Limb (tissue), 2 donors: ENCODE measurements around the gene GPBP1L1.
A peak's percentile ranks its signal among the peaks of the same experiment; 100 is the strongest.
"Not testable (repeated sequence)": the region's sequence is repeated elsewhere in the genome, so short reads cannot be mapped to it uniquely, and the experiment has no call there.

Source experiments
- DNase-seq, 2 donors: peaks; one replicate each; pipeline ENCODE4 v3.0.0-alpha.2; 2016; ENCODE audit errors: extremely low spot score in 2 of 2

The GPBP1L1 gene

DNA sequence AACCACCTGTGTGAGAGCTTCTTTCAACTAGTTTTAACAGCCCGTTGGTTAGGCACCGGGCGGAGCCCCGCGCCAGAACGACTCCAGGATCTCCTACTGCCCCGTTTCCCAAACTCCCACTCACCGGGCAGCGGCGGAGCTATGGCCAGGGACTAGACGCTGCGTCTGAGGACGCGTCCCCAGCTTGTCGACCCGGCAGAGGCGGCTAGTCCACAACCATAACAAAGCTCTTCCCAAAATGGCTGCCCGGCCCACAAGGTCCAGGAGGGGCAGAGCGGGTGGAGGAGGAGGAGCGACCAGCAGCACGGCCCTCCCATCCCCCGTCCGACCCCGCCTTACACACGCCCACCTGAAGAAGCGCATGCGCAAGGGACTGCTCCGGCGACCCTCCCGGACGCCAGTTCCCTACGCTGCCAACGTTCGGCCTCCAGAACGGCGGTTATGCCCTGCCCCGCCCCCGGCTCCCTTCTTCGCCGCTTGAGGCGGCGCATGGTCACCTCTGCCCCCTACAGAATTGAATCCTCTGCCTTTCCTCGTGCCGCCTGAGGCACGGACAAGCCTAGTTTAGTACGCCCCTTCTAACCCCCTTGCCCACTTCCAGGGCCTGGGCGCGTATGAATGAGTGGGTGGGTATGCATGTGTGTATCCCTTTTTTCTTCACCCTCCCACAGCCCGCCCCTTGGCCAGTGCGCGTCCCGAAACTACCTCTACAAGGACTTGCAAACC, at the start of gene GPBP1L1:
Gene GPBP1L1 (minus strand): TSS at position 246 of the 726 bp plus-strand sequence. CDS start 27,446 bp downstream, outside the sequence.
- DNase-seq: peak; percentile 98 to 99

DNA sequence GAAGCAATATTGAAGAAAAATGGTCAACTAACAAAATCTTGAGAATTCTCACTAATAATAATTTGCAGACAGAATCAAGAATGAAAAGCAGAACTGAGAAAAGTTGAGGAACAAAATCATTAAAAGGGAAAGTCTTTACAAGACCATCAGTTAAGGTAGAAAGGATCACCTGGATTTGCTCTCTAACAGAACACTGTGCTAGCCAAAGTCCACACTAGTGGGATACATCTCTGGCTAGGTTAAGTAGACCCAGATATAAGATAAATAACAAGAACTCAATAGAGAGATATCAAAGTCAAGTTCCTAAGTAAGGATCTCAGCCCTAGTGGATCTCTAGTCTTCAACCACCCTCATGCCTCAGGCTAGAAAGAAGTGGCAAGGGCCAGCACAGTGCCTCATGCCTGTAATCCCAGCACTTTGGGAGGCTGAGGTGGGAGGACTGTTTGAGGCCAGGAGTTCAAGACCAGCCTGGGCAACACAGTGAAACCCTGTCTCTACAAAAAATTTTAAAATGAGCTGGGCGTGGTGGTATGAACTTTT, 44.5 kb upstream of the GPBP1L1 start:
- no peak for DNase-seq

DNA sequence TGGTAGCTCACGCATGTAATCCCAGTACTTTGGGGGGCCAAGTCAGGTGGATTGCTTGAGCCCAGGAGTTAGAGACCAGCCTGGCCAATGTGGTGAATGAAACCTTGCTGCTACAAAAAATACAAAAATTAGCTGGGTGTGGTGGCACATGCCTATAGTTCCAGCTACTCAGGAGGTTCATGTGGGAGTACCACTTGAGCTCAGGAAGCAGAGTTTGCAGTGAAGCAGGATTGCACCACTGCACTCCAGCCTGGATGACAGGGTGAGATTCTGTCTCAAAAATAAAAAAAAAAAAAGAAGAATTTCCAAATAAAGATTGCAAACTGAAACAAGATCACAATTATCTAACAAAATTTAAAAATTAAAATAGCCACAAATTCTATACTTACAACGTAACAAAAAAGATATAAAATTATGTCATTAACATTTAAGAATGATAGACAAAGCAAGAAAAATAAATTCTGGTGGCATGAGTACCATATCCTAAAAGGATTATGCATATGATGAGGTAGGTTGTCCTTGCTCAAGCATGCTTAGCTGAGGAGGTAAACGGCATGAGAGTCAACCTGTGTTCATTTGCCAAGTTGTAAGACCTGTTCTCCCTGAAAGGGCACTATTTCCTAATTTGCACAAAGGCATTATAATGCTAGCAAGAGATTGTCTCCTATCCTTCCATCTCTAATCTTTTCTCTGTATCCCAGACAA, 43.9 kb upstream of the GPBP1L1 start:
- no peak for DNase-seq

DNA sequence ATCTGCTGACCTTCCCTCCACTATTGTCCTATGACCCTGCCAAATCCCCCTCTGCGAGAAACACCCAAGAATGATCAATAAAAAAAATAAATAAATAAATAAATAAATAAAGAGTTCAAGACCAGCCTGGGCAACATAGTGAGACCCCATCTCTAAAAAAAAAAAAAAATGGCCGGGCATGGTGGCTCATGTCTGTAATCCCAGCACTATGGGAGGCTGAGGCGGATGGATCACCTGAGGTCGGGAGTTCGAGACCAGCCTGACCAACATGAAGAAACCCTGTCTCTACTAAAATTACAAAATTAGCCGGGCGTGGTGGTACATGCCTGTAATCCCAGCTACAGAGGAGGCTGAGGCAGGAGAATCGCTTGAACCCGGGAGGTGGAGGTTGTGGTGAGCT, 39.7 kb upstream of the GPBP1L1 start:
- not testable (repeated sequence) for DNase-seq

DNA sequence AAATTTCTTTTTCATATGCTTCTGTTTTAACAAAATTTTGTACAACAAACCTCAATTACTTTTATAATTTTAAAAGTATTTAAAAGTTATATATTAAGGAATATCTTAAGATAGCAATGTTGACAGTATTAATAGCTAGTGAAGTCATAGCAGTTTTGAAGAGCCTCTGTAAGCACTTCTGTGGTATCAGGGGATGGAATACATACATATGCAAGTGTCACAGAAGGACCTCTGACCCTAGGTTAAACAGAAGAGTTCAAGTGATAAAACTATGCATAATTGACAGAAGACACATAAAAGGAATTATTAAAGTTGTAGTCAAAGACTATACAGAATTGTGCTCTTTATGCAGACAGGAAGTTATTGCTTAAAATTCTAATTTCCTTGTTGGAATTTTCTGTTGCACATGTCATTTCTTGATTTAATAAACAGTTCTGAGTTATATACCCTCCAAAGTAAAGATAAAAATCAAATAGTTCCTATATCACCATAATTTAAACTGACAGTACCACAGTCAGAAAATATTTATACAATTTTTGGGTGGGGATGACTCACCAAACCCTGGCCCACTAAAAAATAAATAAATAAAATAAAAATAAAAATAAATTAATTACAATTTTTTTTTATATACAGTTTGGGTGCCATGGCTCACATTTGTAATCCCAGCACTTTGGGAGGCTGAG, 37.1 kb upstream of the GPBP1L1 start:
- DNase-seq: no peak

DNA sequence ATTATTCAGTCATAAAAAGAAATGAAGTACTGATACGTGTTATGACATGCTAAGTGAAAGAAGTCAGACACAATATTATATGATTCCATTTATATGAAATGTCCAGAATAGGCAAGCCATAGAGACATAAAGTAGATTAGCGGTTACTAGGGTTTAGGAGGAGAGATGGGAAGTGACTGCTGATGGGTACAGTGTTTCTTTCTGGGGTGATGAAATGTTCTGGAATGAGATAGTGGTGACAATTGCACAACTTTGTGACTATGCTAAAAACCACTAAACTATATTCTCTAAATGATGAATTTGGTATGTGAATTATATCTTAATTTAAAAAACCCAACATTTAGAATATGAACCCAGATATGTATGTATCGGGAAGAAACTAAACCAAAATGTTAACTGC, 36.5 kb upstream of the GPBP1L1 start:
- DNase-seq: no peak

DNA sequence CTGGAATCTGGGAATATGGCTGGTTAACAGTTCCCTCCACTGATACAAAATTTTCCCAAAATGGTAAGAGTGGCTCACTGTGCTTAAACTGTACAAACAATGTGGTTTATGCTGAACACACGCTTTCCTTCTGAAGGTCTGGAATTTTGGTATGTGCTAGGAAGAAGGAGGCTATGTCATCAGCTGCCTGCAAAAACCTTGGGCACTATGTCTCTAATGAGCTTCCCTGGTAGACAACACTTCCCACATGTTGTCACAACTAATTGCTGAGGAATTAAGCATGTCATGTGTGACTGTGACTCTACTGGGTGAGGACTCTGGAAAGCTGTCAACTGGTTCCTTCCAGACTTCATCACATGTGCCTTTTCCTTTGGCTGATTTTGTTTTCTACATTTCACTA, 34.9 kb upstream of the GPBP1L1 start:
- no peak for DNase-seq

DNA sequence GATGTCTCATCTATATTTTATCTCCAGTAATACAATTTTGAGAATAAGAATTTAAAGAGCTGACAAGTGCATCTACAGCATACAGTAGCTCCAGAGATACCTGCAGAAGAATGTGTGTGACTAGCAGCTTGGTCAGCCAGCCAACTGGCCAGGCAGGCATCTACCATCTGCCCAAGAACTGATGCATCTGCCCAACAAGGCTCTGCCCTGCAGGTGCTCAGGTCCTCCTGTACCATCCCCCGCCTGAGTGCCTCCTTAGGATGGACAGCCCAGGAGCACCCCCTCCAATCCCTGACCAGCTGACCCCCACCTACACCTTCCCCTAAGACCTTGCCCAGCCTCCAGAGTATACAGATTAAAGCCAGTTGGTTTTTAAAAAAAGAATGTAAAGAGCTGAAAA, 32.0 kb upstream of the GPBP1L1 start:
- no peak for DNase-seq

- DNase-seq: not testable (repeated sequence)
These were observed 31.1 kb upstream of the GPBP1L1 start for GRCh38 chr1:45717386-45717785.

DNA sequence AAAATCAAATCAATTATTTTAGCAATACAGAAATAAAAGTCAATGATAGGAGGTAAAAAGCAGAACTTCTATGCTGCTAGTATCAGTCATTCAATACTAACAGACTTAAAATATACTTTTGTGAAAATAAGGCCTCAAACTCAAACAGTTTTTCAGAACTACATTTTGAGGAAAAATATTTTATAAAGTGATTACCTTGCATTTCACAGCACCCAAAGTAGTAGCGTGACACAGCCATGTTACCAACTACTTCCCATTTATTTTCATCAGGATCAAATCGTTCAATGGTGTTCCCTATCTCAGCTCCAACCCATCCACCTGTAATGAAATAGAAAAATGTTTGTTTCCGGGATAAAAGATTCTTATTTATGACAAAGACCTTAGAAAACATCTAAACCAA, 30.4 kb upstream of the GPBP1L1 start:
- DNase-seq: no peak

DNA sequence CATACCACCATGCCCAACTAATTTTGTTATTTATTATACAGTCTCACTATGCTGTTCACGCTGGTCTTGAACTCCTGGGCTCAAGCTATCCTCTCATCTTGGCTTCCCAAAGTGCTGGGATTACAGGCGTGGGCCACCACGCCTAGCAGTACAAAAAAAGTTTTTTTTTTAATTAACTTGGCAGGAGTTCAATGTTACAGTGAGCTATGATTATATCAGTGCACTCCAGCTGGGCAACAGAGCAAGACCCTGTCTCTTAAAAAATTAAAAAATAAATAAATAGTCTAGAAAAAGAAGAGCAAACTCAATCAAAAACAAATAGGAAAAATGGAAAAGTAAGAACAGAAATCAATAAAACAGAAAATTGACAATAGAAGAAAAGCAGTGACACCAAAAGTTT, 27.4 kb upstream of the GPBP1L1 start:
- DNase-seq: no peak

- no peak for DNase-seq
These were observed 18.3 kb upstream of the GPBP1L1 start for GRCh38 chr1:45704637-45705036.

DNA sequence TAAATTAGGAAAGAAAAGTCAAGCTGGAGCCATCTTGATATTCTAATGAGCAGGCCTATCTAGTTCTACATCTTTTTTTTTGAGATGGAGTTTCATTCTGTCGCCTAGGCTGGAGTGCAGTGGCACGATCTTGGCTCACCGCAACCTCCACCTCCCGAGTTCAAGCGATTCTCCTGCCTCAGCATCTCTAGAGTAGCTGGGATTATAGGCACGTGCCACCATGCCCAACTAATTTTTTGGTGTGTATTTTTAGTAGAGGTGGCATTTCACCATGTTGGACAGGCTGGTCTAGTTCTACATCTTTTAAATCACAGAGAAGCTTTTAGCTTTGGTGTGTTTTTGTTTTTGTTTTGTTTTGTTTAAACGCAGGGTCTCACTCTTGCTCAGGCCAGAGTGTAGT, 8.5 kb upstream of the GPBP1L1 start:
- no peak for DNase-seq

DNA sequence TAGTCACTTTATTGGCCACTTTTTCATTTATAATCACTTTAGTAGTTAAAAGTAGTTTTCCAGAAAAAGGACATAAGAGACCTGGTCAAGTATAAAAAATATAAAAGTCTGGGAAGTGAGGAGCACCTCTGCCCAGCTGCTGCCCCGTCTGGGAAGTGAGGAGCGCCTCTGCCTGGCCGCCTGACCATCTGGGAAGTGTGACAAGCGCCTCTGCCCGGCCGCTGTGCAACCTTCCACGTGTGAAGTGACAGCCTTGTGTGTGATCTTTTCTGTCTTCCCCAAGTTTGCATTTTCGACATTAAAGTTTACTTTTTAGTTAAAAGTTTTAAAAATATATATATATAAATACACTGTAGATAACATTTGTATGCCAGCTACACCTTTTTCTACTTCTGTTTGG, 7.5 kb upstream of the GPBP1L1 start:
- DNase-seq: not testable (repeated sequence)

DNA sequence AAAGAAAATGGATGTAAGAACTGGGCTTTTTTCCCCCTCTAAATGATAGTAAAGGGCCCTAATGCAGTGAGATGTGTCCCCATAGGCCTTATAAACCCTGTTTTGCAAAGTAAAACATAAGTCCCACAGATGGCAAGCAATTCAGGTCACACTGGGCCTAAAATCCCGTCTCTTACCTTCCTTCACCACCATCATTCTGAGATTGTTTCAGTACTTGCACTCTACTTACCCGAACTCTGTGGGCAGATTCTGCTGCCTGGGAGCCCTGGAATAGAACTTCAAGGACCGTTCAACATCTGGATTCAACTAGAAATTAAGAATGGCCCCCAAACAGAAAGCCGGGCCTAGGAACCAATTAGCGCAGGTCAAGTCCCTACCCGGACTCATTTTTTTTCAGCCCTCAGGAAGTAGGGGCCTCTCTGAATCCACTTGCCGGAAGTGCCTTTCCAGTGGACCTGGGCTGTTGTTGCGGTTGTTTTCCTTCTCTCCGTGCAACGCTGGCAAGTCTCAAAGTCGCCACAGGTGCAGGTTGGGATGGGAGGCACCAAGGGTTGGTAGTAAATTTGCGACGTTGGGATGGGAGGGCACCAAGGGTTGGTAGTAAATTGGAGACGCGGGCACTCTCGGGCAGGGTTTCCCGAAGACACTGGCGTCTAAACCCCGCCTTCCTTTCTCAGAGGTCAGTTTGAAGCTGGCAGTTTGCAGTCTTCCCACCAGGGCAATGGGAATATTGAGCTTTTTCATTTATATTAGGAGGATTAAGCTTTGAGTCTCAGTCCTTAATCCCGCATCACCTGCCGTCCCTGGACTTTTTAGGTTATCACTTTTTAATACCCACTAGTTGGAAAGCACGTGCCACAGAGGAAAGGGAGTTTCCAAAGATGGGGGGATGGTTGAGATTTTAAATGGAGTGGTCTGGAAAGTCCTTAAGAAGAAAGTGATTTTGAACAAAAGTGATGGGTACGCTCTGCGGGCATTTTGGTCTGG, 1.7 kb upstream of the GPBP1L1 start, which contains the start of gene TMEM69:
Gene TMEM69 (plus strand): TSS at position 428 of the 987 bp plus-strand sequence. CDS start 2,888 bp downstream, outside the sequence.
- DNase-seq: peak; percentile 85 to 89

- DNase-seq: peak; percentile 98 to 99
These were observed 851 bp upstream of the GPBP1L1 start for GRCh38 chr1:45687014-45687753.

DNA sequence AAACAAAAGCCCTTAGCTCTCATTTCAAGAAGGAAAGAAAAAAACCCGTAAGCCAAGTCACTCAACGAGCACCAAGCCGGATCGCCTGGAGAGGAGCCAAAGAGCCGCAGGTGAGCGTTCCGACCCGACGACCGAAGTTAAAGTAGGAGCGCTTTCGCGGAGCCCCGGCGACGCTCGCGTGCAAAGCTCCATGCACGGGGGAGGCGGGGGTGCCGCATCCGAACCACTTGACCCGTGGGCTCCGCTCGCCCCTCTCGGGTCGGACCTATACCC, 382 bp downstream of the GPBP1L1 start:
- DNase-seq: peak in 1 of 2 donors; percentile 24

GRCh38 chr1:45685308-45686014, 872 bp downstream of the GPBP1L1 start:
- peak in 1 of 2 donors; percentile 20 for DNase-seq

DNA sequence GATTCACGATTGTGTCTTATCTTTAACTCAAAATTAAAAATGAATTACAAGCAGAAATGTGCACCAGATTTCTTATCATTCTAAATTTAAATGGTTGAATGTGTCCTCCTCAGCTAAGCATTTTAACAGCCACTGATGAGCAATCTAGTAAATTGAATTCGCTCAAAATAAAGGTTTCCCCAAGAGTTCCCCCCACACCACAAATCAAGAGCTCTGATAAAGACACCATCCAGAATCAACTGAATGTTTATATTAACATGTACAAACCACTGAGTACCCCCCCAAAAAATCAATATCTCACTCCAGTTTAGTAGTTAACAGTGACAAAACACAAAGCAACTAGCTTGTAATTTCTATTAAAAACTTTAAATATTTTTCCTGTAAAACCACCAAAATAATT, 1.9 kb downstream of the GPBP1L1 start:
- DNase-seq: no peak

DNA sequence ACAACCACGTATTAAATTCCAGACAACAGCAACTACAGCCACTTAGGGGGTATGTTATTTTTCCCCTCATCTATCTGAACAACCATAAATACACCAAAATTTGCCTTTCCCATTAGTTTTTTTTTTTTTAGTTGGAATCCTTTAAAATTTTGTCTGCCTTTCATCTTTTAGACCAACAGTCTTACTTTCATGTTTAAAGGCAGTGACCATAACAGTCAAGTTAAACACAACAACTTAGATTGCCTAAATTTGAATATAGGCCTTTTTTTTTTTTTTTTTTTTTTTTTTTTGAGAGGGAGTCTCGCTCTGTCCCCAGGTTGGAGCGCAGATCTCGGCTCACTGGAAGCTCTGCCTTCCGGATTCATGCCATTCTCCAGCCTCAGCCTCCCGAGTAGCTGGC, 3.4 kb downstream of the GPBP1L1 start:
- no peak for DNase-seq
